ENCODE results near the gene PBXIP1. TPM values are rescaled to one million over a fixed set of nuclear protein-coding genes. Genes with fewer than 3 reads are reported as not detected.

PBXIP1 gene
- total RNA-seq, 1 donor from 2014 or later: 70.0 TPM

DNA sequence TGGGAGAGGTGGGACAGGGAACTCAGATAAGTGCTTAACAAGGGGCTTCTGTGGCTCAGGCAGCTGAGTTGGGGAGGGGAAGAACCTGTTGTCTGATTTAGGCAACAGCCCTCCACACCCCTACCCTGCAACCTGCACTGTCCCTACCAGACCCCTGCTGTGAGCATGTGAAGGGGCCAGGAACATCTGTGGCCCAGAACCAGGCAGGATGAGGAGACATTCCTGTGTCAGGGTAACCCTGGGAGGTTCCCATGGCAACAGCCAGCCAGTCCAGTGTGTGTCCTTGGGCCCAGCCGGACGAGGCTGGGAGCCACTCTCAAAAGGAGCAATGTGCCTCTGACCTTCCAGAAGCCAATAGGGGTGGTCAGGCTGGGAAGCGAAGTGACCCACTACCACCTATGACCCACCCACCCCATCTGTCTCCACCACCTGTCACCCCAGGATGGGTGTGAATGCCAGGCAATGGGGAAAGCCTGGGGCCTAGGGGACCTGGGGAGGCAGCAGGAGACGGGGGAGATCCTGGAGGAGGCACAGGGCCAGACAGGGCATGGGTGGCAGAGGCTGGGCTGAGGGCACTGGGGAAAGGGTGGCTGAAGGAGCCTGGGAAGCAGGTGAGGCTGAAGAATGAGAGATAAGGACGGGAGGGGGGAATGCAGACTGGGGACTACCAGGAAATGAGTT lies 14.4 kb downstream of the PBXIP1 start:
- H3K4me1 ChIP-seq: peaks cover 0 to 9% of the 10 kb centered on the region in 2 donors
- H3K4me3 ChIP-seq: no peak overlapping the region
- H3K36me3 ChIP-seq: peaks cover 8 to 16% of the 10 kb centered on the region in 2 donors
- no peaks in the 10 kb centered on the region for H3K9me3 ChIP-seq
- TF ChIP-seq, protein P1, sequence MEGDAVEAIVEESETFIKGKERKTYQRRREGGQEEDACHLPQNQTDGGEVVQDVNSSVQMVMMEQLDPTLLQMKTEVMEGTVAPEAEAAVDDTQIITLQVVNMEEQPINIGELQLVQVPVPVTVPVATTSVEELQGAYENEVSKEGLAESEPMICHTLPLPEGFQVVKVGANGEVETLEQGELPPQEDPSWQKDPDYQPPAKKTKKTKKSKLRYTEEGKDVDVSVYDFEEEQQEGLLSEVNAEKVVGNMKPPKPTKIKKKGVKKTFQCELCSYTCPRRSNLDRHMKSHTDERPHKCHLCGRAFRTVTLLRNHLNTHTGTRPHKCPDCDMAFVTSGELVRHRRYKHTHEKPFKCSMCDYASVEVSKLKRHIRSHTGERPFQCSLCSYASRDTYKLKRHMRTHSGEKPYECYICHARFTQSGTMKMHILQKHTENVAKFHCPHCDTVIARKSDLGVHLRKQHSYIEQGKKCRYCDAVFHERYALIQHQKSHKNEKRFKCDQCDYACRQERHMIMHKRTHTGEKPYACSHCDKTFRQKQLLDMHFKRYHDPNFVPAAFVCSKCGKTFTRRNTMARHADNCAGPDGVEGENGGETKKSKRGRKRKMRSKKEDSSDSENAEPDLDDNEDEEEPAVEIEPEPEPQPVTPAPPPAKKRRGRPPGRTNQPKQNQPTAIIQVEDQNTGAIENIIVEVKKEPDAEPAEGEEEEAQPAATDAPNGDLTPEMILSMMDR (IDR thresholded peaks at IDR 0.05): no peak
- no peaks in the 10 kb centered on the region for H3K27me3 ChIP-seq
- peak overlapping the region; percentile 1 to 51 for H3K27ac ChIP-seq
- intact Hi-C loops (cut with DNase I): no loop called here
- DNase-seq (ENCODE audit: low spot score in 2 of 2): no peak

DNA sequence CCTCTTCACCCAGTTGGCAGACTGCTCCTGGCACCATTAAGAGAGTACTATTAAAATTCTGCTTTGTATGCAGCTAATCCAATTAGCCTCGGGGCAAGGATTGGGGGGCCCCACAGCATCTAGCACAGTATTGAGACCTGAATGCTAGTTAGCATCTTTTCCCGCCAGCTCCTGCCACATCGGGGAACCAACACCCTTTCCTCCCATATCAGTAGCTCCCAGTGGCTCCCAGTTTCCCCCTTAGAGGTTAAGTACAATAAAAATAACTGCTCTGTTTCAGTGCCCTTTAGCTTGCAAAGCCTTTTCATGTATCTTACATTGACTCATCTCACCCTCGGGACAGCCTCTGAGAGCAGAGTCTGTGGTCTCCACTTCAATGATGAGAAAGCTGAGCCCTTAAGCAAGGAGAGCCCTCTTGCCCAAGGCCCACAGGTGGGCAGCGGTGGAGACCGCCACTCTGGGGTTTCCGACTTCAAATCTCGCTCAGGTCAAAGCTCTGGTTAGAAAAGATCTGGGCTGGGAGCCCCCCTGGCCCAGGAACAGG lies 15.2 kb downstream of the PBXIP1 start:
- intact Hi-C loops (cut with DNase I): no loop called here
- Histone ChIP-seq H3K9me3 (no peaks in the 10 kb centered on the region), H3K27me3 (no peaks in the 10 kb centered on the region), H3K36me3 (peaks cover 2 to 10% of the 10 kb centered on the region in 2 donors), H3K4me1 (peaks cover 0 to 13% of the 10 kb centered on the region in 2 donors), H3K27ac (peak overlapping the region; percentile 1 to 51), H3K4me3 (no peak overlapping the region)
- TF ChIP-seq, protein P1 (IDR thresholded peaks at IDR 0.05): no peak
- no peak for DNase-seq (ENCODE audit: low spot score in 2 of 2)

DNA sequence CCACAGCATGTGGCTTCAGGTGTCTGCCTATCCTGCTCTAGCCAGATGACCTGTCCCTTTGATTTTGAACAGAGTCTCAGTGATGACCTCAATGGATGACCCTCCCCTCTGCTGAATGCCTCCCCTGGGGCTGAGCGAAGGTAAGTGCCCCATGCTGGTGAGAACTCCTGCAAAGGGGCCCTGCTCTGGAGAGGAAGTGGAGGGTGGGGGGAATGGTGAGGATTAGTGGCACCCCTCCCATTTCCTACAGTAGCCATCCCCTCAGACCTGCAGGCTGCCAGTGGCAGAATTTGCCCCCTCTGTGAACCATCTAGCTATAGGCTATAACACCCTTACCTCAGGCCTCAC lies 15.7 kb downstream of the PBXIP1 start:
- Histone ChIP-seq H3K4me3 (no peak overlapping the region), H3K4me1 (peaks cover 0 to 17% of the 10 kb centered on the region in 2 donors), H3K9me3 (no peaks in the 10 kb centered on the region), H3K27me3 (no peaks in the 10 kb centered on the region), H3K36me3 (peaks cover 0 to 4% of the 10 kb centered on the region in 2 donors), H3K27ac (peak overlapping the region in 1 of 2 donors; percentile 36)
- intact Hi-C loops (cut with DNase I): no loop called here
- TF ChIP-seq, protein P1 (IDR thresholded peaks at IDR 0.05): no peak
- no peak for DNase-seq (ENCODE audit: low spot score in 2 of 2)

GRCh38 chr1:154938604-154939399 lies 17.1 kb downstream of the PBXIP1 start:
- TF ChIP-seq, protein P1 (IDR thresholded peaks at IDR 0.05): no peak
- intact Hi-C loops (cut with DNase I): loop anchor here (5.0 kb wide), 2 partner anchors 198 to 312 kb away; partner anchors contain the start of gene SLC50A1
- peak overlapping the region; percentile 97 to 98 for H3K27ac ChIP-seq
- H3K36me3 ChIP-seq: no peaks in the 10 kb centered on the region
- no peaks in the 10 kb centered on the region for H3K9me3 ChIP-seq
- no peak overlapping the region for H3K4me3 ChIP-seq
- peaks cover 0 to 17% of the 10 kb centered on the region in 2 donors for H3K4me1 ChIP-seq
- H3K27me3 ChIP-seq: no peaks in the 10 kb centered on the region
- no peak for DNase-seq (ENCODE audit: low spot score in 2 of 2)

GRCh38 chr1:154937988-154938386 lies 17.9 kb downstream of the PBXIP1 start:
- no peaks in the 10 kb centered on the region for H3K36me3 ChIP-seq
- intact Hi-C loops (cut with DNase I): loop anchor here (1.0 to 5.0 kb wide), 7 partner anchors 18 to 311 kb away; partner anchors contain the start of genes KCNN3, PBXIP1, SLC50A1 and ZBTB7B
- peaks cover 0 to 17% of the 10 kb centered on the region in 2 donors for H3K4me1 ChIP-seq
- no peaks in the 10 kb centered on the region for H3K9me3 ChIP-seq
- DNase-seq (ENCODE audit: low spot score in 2 of 2): no peak
- peak overlapping the region; percentile 73 to 75 for H3K4me3 ChIP-seq
- no peaks in the 10 kb centered on the region for H3K27me3 ChIP-seq
- peak overlapping the region; percentile 97 to 98 for H3K27ac ChIP-seq
- TF ChIP-seq, protein P1 (IDR thresholded peaks at IDR 0.05): no peak
